Measurements from ENCODE around the gene PIK3R6.
A peak's percentile ranks its signal among the peaks of the same experiment; 100 is the strongest.

The PIK3R6 gene

GRCh38 chr17:8849311-8850041, 18.0 kb downstream of the PIK3R6 start:
- DNase-seq, result no peak

GRCh38 chr17:8847891-8848290, 19.6 kb downstream of the PIK3R6 start:
- no peak for DNase-seq

- peak; percentile 27 for DNase-seq
These were observed 20.7 kb downstream of the PIK3R6 start for GRCh38 chr17:8846768-8847211.

GRCh38 chr17:8844229-8845218, 22.9 kb downstream of the PIK3R6 start:
- DNase-seq, result no peak

- no peak for DNase-seq
These were observed 24.1 kb downstream of the PIK3R6 start for GRCh38 chr17:8843344-8843743.

- no peak for DNase-seq
These were observed 25.6 kb downstream of the PIK3R6 start for GRCh38 chr17:8841844-8842243.

- DNase-seq, result no peak
These were observed 28.0 kb downstream of the PIK3R6 start for GRCh38 chr17:8839410-8839935.

- no peak for DNase-seq
These were observed 28.9 kb downstream of the PIK3R6 start for GRCh38 chr17:8838551-8839095.

- DNase-seq, result no peak
These were observed 29.9 kb downstream of the PIK3R6 start for GRCh38 chr17:8837563-8838075.

GRCh38 chr17:8836821-8837562, 30.5 kb downstream of the PIK3R6 start:
- DNase-seq, result no peak

- DNase-seq, result no peak
These were observed 31.7 kb downstream of the PIK3R6 start for GRCh38 chr17:8835631-8836364.

GRCh38 chr17:8835106-8835505, 32.4 kb downstream of the PIK3R6 start:
- DNase-seq, result no peak

GRCh38 chr17:8832711-8833352, 34.6 kb downstream of the PIK3R6 start:
- DNase-seq, result peak; percentile 57

- no peak for DNase-seq
These were observed 36.1 kb downstream of the PIK3R6 start for GRCh38 chr17:8831234-8831849.

- DNase-seq, result no peak
These were observed 37.3 kb downstream of the PIK3R6 start for GRCh38 chr17:8830141-8830540.

- no peak for DNase-seq
These were observed 38.2 kb downstream of the PIK3R6 start for GRCh38 chr17:8829036-8829941.

GRCh38 chr17:8828517-8828875, 39.0 kb downstream of the PIK3R6 start:
- DNase-seq, result no peak

GRCh38 chr17:8826808-8827435, 40.6 kb downstream of the PIK3R6 start:
- DNase-seq, result no peak

GRCh38 chr17:8825802-8826201, 41.7 kb downstream of the PIK3R6 start:
- DNase-seq, result no peak
